ENCODE data around the gene RNF128.
A peak's percentile ranks its signal among the peaks of the same experiment; 100 is the strongest.

The RNF128 gene

GRCh38 chrX:106726485-106727437 lies at the start of gene RNF128:
Gene RNF128 (plus strand): TSS chrX:106726701. CDS start chrX:106726914, 213 bp downstream.
- DNase-seq: peak; percentile 57

GRCh38 chrX:106680716-106681115 lies 45.8 kb upstream of the RNF128 start:
- no peak for DNase-seq

- DNase-seq: no peak
Observed at GRCh38 chrX:106684207-106684606, 42.3 kb upstream of the RNF128 start.

- no peak for DNase-seq
Observed at GRCh38 chrX:106692425-106693065, 34.0 kb upstream of the RNF128 start.

- no peak for DNase-seq
Observed at GRCh38 chrX:106696502-106696901, 30.0 kb upstream of the RNF128 start.

- DNase-seq: no peak
Observed at GRCh38 chrX:106698693-106699092, 27.8 kb upstream of the RNF128 start.

GRCh38 chrX:106702636-106703035 lies 23.9 kb upstream of the RNF128 start:
- DNase-seq: no peak

- DNase-seq: no peak
Observed at GRCh38 chrX:106706466-106706865, 20.0 kb upstream of the RNF128 start.

GRCh38 chrX:106707771-106708454 lies 18.6 kb upstream of the RNF128 start:
- DNase-seq: no peak

GRCh38 chrX:106710771-106711170 lies 15.7 kb upstream of the RNF128 start:
- DNase-seq: no peak

- no peak for DNase-seq
Observed at GRCh38 chrX:106711375-106711774, 15.1 kb upstream of the RNF128 start.

- no peak for DNase-seq
Observed at GRCh38 chrX:106716004-106716403, 10.5 kb upstream of the RNF128 start.

GRCh38 chrX:106716463-106716862 lies 10.0 kb upstream of the RNF128 start:
- DNase-seq: no peak

GRCh38 chrX:106718709-106719108 lies 7.8 kb upstream of the RNF128 start:
- no peak for DNase-seq

- no peak for DNase-seq
Observed at GRCh38 chrX:106725931-106726330, 570 bp upstream of the RNF128 start.

GRCh38 chrX:106728337-106728736 lies 1.8 kb downstream of the RNF128 start:
- DNase-seq: no peak

GRCh38 chrX:106730401-106730800 lies 3.9 kb downstream of the RNF128 start:
- no peak for DNase-seq

- DNase-seq: no peak
Observed at GRCh38 chrX:106731590-106731989, 5.1 kb downstream of the RNF128 start.

- no peak for DNase-seq
Observed at GRCh38 chrX:106734827-106735226, 8.3 kb downstream of the RNF128 start.

GRCh38 chrX:106740193-106740780 lies 13.8 kb downstream of the RNF128 start:
- DNase-seq: no peak

GRCh38 chrX:106742193-106742592 lies 15.7 kb downstream of the RNF128 start:
- DNase-seq: no peak

GRCh38 chrX:106742805-106743204 lies 16.3 kb downstream of the RNF128 start:
- no peak for DNase-seq

- no peak for DNase-seq
Observed at GRCh38 chrX:106748377-106748776, 21.9 kb downstream of the RNF128 start.
